MCF 10A (cell line): Measurements from ENCODE around the gene WNT9A. TPM values are rescaled to one million over a fixed set of nuclear protein-coding genes. Genes with fewer than 3 reads are reported as not detected.

ENCODE experiments used
- BruUV-seq: library from RNA; stranded (reverse); fragments of 400-500 nt; replicated peaks from 2 replicates; lab custom pipeline; 2021; lab: Mats Ljungman, UMichigan
- CTCF ChIA-PET: fragments of 300-600 bp; sonication (Branson Sonifier 250); formaldehyde crosslinking; extraction: SDS; loops from one replicate; lab custom pipeline; 2021; ENCODE audit warnings: antibody characterized with exemption, inconsistent platforms; lab: Yijun Ruan, JAX
- POLR2A ChIA-PET: fragments of 300-600, 350-650 bp; sonication (Branson Sonifier 250); formaldehyde crosslinking; extraction: SDS; loops from one replicate; lab custom pipeline; 2020; ENCODE audit warnings: antibody characterized with exemption, inconsistent platforms; lab: Yijun Ruan, JAX
- DNase-seq: peaks from one replicate; pipeline ENCODE4 v3.0.0-alpha.2; 2018; ENCODE audit not compliant: unreplicated experiment
- H3K27ac Mint-ChIP-seq: one replicate; pipeline ENCODE4 v1.8.0; 2022; ENCODE audit warnings: mild to moderate bottlenecking, low read depth, mixed read lengths; ENCODE audit not compliant: unreplicated experiment
- H3K27me3 Mint-ChIP-seq: one replicate; pipeline ENCODE4 v1.8.0; 2022; ENCODE audit warnings: mixed read lengths; ENCODE audit not compliant: insufficient read depth, unreplicated experiment
- H3K36me3 Mint-ChIP-seq: one replicate; pipeline ENCODE4 v1.8.0; 2022; ENCODE audit warnings: mild to moderate bottlenecking, moderate library complexity, mixed read lengths; ENCODE audit not compliant: insufficient read depth, unreplicated experiment
- H3K4me1 Mint-ChIP-seq: one replicate; pipeline ENCODE4 v1.8.0; 2022; ENCODE audit warnings: mixed read lengths; ENCODE audit not compliant: insufficient read depth, unreplicated experiment
- H3K4me3 Mint-ChIP-seq: one replicate; pipeline ENCODE4 v1.8.0; 2022; ENCODE audit warnings: mild to moderate bottlenecking, moderate library complexity, mixed read lengths; ENCODE audit not compliant: unreplicated experiment
- H3K9me3 Mint-ChIP-seq: one replicate; pipeline ENCODE4 v1.8.0; 2022; ENCODE audit warnings: mixed read lengths; ENCODE audit not compliant: unreplicated experiment
- intact Hi-C: fragments of 100-400 bp; cut with micrococcal nuclease; formaldehyde crosslinking; loops from 2 replicates; pipeline ENCODE4 v1.14.1; 2022
- total RNA-seq: library from RNA; stranded (reverse); gene quantifications from 2 replicates; pipeline ENCODE4 v1.2.3, GENCODE V29; 2022
- TF ChIP-seq, protein P1 (sequence below): fragments of 200-600 bp; IDR thresholded peaks from one replicate; pipeline ENCODE4 v1.8.0; 2022; ENCODE audit warnings: antibody characterized with exemption, mild to moderate bottlenecking; ENCODE audit not compliant: unreplicated experiment

Gene WNT9A
- total RNA-seq, 1 experiment from 2014 or later = 2.6 TPM

GRCh38 chr1:227907439-227908015 lies 40.2 kb downstream of the WNT9A start:
- Mint-ChIP-seq H3K27me3 (peaks cover 12% of the 10 kb centered on the region), H3K27ac (no peak overlapping the region), H3K9me3 (no peaks in the 10 kb centered on the region), H3K4me1 (no peaks in the 10 kb centered on the region), H3K4me3 (no peak overlapping the region), H3K36me3 (no peaks in the 10 kb centered on the region)
- TF ChIP-seq, protein P1, sequence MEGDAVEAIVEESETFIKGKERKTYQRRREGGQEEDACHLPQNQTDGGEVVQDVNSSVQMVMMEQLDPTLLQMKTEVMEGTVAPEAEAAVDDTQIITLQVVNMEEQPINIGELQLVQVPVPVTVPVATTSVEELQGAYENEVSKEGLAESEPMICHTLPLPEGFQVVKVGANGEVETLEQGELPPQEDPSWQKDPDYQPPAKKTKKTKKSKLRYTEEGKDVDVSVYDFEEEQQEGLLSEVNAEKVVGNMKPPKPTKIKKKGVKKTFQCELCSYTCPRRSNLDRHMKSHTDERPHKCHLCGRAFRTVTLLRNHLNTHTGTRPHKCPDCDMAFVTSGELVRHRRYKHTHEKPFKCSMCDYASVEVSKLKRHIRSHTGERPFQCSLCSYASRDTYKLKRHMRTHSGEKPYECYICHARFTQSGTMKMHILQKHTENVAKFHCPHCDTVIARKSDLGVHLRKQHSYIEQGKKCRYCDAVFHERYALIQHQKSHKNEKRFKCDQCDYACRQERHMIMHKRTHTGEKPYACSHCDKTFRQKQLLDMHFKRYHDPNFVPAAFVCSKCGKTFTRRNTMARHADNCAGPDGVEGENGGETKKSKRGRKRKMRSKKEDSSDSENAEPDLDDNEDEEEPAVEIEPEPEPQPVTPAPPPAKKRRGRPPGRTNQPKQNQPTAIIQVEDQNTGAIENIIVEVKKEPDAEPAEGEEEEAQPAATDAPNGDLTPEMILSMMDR = no peak
- ChIA-PET CTCF (no interaction called here), POLR2A (interaction anchor here (0.6 kb wide), 1 partner anchor 12 kb away, joined by 3 read pairs; no protein-coding TSS in a partner anchor)
- BruUV-seq = no TSS peak
- no peak for DNase-seq
- intact Hi-C loops = no loop called here

- no peak overlapping the region for H3K27ac Mint-ChIP-seq
- POLR2A ChIA-PET = no interaction called here
- no peaks in the 10 kb centered on the region for H3K36me3 Mint-ChIP-seq
- TF ChIP-seq, protein P1 = no peak
- H3K27me3 Mint-ChIP-seq = peaks cover 12% of the 10 kb centered on the region
- BruUV-seq = no TSS peak
- intact Hi-C loops = no loop called here
- no peak overlapping the region for H3K4me3 Mint-ChIP-seq
- H3K4me1 Mint-ChIP-seq = peaks cover 6% of the 10 kb centered on the region
- CTCF ChIA-PET = no interaction called here
- no peak for DNase-seq
- no peaks in the 10 kb centered on the region for H3K9me3 Mint-ChIP-seq
Measured at GRCh38 chr1:227906550-227907071, 41.1 kb downstream of the WNT9A start.

- CTCF ChIA-PET = interaction anchor here (0.5 to 0.6 kb wide), 2 partner anchors 12 to 70 kb away, joined by 3 read pairs; no protein-coding TSS in a partner anchor
- Mint-ChIP-seq H3K4me1 (peaks cover 6% of the 10 kb centered on the region), H3K4me3 (no peak overlapping the region), H3K27me3 (peaks cover 12% of the 10 kb centered on the region), H3K9me3 (no peaks in the 10 kb centered on the region), H3K36me3 (no peaks in the 10 kb centered on the region), H3K27ac (no peak overlapping the region)
- DNase-seq = no peak
- TF ChIP-seq, protein P1 = no peak
- no TSS peak for BruUV-seq
- intact Hi-C loops = no loop called here
- POLR2A ChIA-PET = no interaction called here
Measured at GRCh38 chr1:227905573-227906487, 41.9 kb downstream of the WNT9A start.
